H1 (cell line): ENCODE measurements around the gene CTIF. TPM values are rescaled to one million over a fixed set of nuclear protein-coding genes. Genes with fewer than 3 reads are reported as not detected.

Experiments used
- CTCF ChIA-PET: fragments of 300-600 bp; sonication (Branson Sonifier 250); formaldehyde crosslinking; loops from one replicate; lab custom pipeline; 2021; ENCODE audit not compliant: partially characterized antibody; lab: Charles Lee
- POLR2A ChIA-PET: fragments of 300-600 bp; sonication (Branson Sonifier 250); formaldehyde crosslinking; loops from one replicate; lab custom pipeline; 2021; ENCODE audit warnings: inconsistent platforms; ENCODE audit not compliant: partially characterized antibody; lab: Charles Lee
- DNase-seq, 2 experiments: peaks; one replicate each; pipeline versions ENCODE4 v3.0.0 to v3.0.0-alpha.2; 2010 to 2022; ENCODE audit warnings: low spot score in 2 of 2, low read depth in 1 of 2, mixed read lengths in 1 of 2
- FAIRE-seq: peaks from 2 replicates; lab custom pipeline; 2011; peaks lifted over from hg19 to GRCh38; lab: Jason Lieb, UNC
- H2AFZ ChIP-seq: 2 replicates; pipeline ENCODE4 v1.8.1; 2012; ENCODE audit warnings: low read length, inconsistent platforms
- H2AK5ac ChIP-seq: 2 replicates; pipeline ENCODE4 v1.6.1; 2013; ENCODE audit warnings: low read depth, low read length
- H2BK120ac ChIP-seq: replicated peaks from 2 replicates; pipeline ENCODE3; 2013; ENCODE audit warnings: low read depth, low read length, inconsistent platforms
- H2BK12ac ChIP-seq: 2 replicates; pipeline ENCODE4 v1.6.1; 2013; ENCODE audit warnings: low read depth, low read length
- H2BK15ac ChIP-seq: 2 replicates; pipeline ENCODE4 v1.6.1; 2013; ENCODE audit warnings: low read length
- H2BK20ac ChIP-seq: 2 replicates; pipeline ENCODE4 v1.6.1; 2013; ENCODE audit warnings: low read length
- H2BK5ac ChIP-seq: 2 replicates; pipeline ENCODE4 v1.6.1; 2013; ENCODE audit warnings: low read depth, low read length
- H3K14ac ChIP-seq: 2 replicates; pipeline ENCODE4 v1.6.1; 2013; ENCODE audit warnings: inconsistent platforms; ENCODE audit not compliant: insufficient read length
- H3K18ac ChIP-seq: 2 replicates; pipeline ENCODE4 v1.6.1; 2013; ENCODE audit warnings: low read length; ENCODE audit errors: extremely low read depth
- H3K23ac ChIP-seq: 2 replicates; pipeline ENCODE4 v1.6.1; 2013; ENCODE audit warnings: inconsistent platforms; ENCODE audit not compliant: insufficient read length
- H3K23me2 ChIP-seq: 2 replicates; pipeline ENCODE4 v1.6.1; 2013; ENCODE audit warnings: low read depth, low read length
- H3K27ac ChIP-seq: 2 replicates; pipeline ENCODE4 v1.6.1; 2011; ENCODE audit warnings: low read depth, low read length, inconsistent platforms
- H3K27me3 ChIP-seq, 4 experiments: replicated peaks in 1 of 4; 1 replicate in 1 of 4; 2 replicates in 3 of 4; pipeline versions ENCODE4 v1.6.1 to v1.8.1; 2011 to 2013; ENCODE audit warnings: low read length in 3 of 4, mild to moderate bottlenecking in 3 of 4, inconsistent platforms in 2 of 4, mixed read lengths in 2 of 4, moderate library complexity in 1 of 4; ENCODE audit not compliant: control insufficient read depth in 3 of 4, insufficient read depth in 3 of 4; ENCODE audit errors: extremely low read depth in 1 of 4
- H3K36me3 ChIP-seq, 4 experiments: 2 replicates each; pipeline versions ENCODE4 v1.6.1 to v1.8.1; 2011 to 2013; ENCODE audit warnings: mild to moderate bottlenecking in 4 of 4, low read length in 3 of 4, moderate library complexity in 2 of 4, control low read depth in 1 of 4, inconsistent platforms in 1 of 4; ENCODE audit not compliant: insufficient read depth in 4 of 4, control insufficient read depth in 2 of 4
- H3K4ac ChIP-seq: replicated peaks from 2 replicates; pipeline ENCODE3; 2013; ENCODE audit warnings: low read length, low read depth, mixed read lengths, inconsistent platforms; ENCODE audit not compliant: insufficient read length
- H3K4me1 ChIP-seq, 4 experiments: replicated peaks in 1 of 4; 1 replicate in 1 of 4; 2 replicates in 3 of 4; pipeline versions ENCODE4 v1.6.1 to v1.8.1; 2011 to 2013; ENCODE audit warnings: low read length in 3 of 4, inconsistent platforms in 2 of 4, mixed read lengths in 1 of 4; ENCODE audit not compliant: insufficient read depth in 4 of 4, control insufficient read depth in 3 of 4
- H3K4me2 ChIP-seq, 2 experiments: 2 replicates each; pipeline versions ENCODE4 v1.6.1 to v1.8.1; 2011 to 2013; ENCODE audit warnings: low read depth in 2 of 2, low read length in 2 of 2, control low read depth in 1 of 2, inconsistent platforms in 1 of 2, mild to moderate bottlenecking in 1 of 2; ENCODE audit not compliant: insufficient read depth in 1 of 2
- H3K4me3 ChIP-seq, 4 experiments: fragments of 200-600, 300-600 bp in 1 of 4; sonication (generic), shearing (Covaris generic), sonication (Bioruptor Twin) in 1 of 4; 2 replicates each; pipeline versions ENCODE4 v1.5.1 to v1.8.1; 2011 to 2016; ENCODE audit warnings: low read length in 4 of 4, low read depth in 3 of 4, control low read depth in 2 of 4, inconsistent platforms in 2 of 4, mild to moderate bottlenecking in 2 of 4, mixed read lengths in 1 of 4, moderate library complexity in 1 of 4; ENCODE audit not compliant: insufficient read depth in 2 of 4; ENCODE audit errors: extremely low read depth in 1 of 4
- H3K56ac ChIP-seq: replicated peaks from 2 replicates; pipeline ENCODE3; 2013; ENCODE audit warnings: low read depth, mild to moderate bottlenecking, mixed read lengths, low read length, inconsistent platforms; ENCODE audit not compliant: insufficient read length
- H3K79me1 ChIP-seq: 2 replicates; pipeline ENCODE4 v1.6.1; 2013; ENCODE audit warnings: low read depth, low read length, control low read depth
- H3K79me2 ChIP-seq, 2 experiments: 2 replicates each; pipeline versions ENCODE4 v1.6.1 to v1.8.1; 2012 to 2013; ENCODE audit warnings: low read length in 2 of 2, mild to moderate bottlenecking in 2 of 2, inconsistent platforms in 1 of 2; ENCODE audit not compliant: insufficient read depth in 2 of 2, control insufficient read depth in 1 of 2
- H3K9ac ChIP-seq, 4 experiments: replicated peaks in 1 of 4; 1 replicate in 1 of 4; 2 replicates in 3 of 4; pipeline versions ENCODE4 v1.6.1 to v1.8.1; 2011 to 2013; ENCODE audit warnings: low read depth in 3 of 4, low read length in 3 of 4, control low read depth in 2 of 4, mild to moderate bottlenecking in 2 of 4, moderate library complexity in 2 of 4, inconsistent platforms in 1 of 4; ENCODE audit errors: extremely low read depth in 1 of 4
- H3K9me3 ChIP-seq, 2 experiments: 2 replicates each; pipeline versions ENCODE4 v1.6.1 to v1.8.1; 2012 to 2013; ENCODE audit warnings: mild to moderate bottlenecking in 2 of 2, moderate library complexity in 2 of 2, control low read depth in 1 of 2, inconsistent platforms in 1 of 2, low read depth in 1 of 2, low read length in 1 of 2, mixed read lengths in 1 of 2; ENCODE audit not compliant: insufficient read depth in 2 of 2
- H4K20me1 ChIP-seq, 2 experiments: replicated peaks in 1 of 2; 2 replicates each; pipeline versions ENCODE3 to v1.8.1; 2011 to 2013; ENCODE audit warnings: inconsistent platforms in 2 of 2, low read length in 2 of 2, mild to moderate bottlenecking in 1 of 2; ENCODE audit not compliant: insufficient read depth in 2 of 2, control insufficient read depth in 1 of 2
- H4K5ac ChIP-seq: 2 replicates; pipeline ENCODE4 v1.6.1; 2013; ENCODE audit warnings: low read length, low read depth, mixed read lengths, inconsistent platforms; ENCODE audit not compliant: insufficient read length
- H4K8ac ChIP-seq: 2 replicates; pipeline ENCODE4 v1.8.0; 2013; ENCODE audit warnings: mild to moderate bottlenecking, moderate library complexity, low read length, inconsistent platforms; ENCODE audit not compliant: insufficient read depth; ENCODE audit errors: extremely low read depth
- H4K91ac ChIP-seq: replicated peaks from 2 replicates; pipeline ENCODE3; 2013; ENCODE audit warnings: low read length, mixed read lengths, inconsistent platforms; ENCODE audit not compliant: insufficient read length
- E2F6 ChIP-seq: IDR thresholded peaks from 2 replicates; pipeline ENCODE4 v1.6.1; 2012; ENCODE audit warnings: inconsistent platforms
- FOSL1 ChIP-seq: IDR thresholded peaks from 2 replicates; pipeline ENCODE4 v1.6.1; 2011; ENCODE audit warnings: mild to moderate bottlenecking, low read depth, low read length, moderate library complexity; ENCODE audit not compliant: insufficient read depth
- JUN ChIP-seq: IDR thresholded peaks from 2 replicates; pipeline ENCODE4 v1.6.1; 2011; ENCODE audit warnings: low read depth, mild to moderate bottlenecking, improper control_type of control experiment, low read length
- KDM4A ChIP-seq: IDR thresholded peaks from one replicate; pipeline ENCODE4 v1.7.1; 2012; ENCODE audit warnings: low read depth, mild to moderate bottlenecking, moderate library complexity, low read length, inconsistent platforms; ENCODE audit not compliant: severe bottlenecking
- SRF ChIP-seq: IDR thresholded peaks from 2 replicates; pipeline ENCODE4 v1.6.1; 2011; ENCODE audit warnings: mild to moderate bottlenecking, low read depth, low read length, moderate library complexity
- TCF12 ChIP-seq: IDR thresholded peaks from 2 replicates; pipeline ENCODE4 v1.6.1; 2011; ENCODE audit warnings: low read depth, mild to moderate bottlenecking, low read length
- WGBS, 2 experiments: shearing (Covaris generic) in 1 of 2; methylation state at CpG; one replicate each; pipeline versions ENCODE4 v1.1.6 to v1.1.7; 2013 to 2015; ENCODE audit warnings: low lambda C conversion rate in 2 of 2, mixed read lengths in 2 of 2, inconsistent platforms in 1 of 2, low coverage in 1 of 2, missing lambda C conversion rate in 1 of 2; ENCODE audit not compliant: insufficient replicate concordance in 2 of 2, insufficient coverage in 1 of 2, insufficient read length in 1 of 2; ENCODE audit errors: extremely low coverage in 1 of 2, missing lambda C conversion rate in 1 of 2; 5-methylcytosine and 5-hydroxymethylcytosine counted together
- polyA plus RNA-seq, 7 experiments: library from polyadenylated mRNA; depleted of rRNA in 3 of 7; stranded (reverse) in 5 of 7; unstranded in 2 of 7; fragments of >200 nt in 5 of 7; fragments of 200-250 nt in 2 of 7; gene quantifications; 1 replicate in 5 of 7; 2 replicates in 1 of 7; 4 replicates in 1 of 7; pipeline versions ENCODE4 v1.2.1 to v1.2.3, GENCODE V29; 2011 to 2013; ENCODE audit warnings: missing spikeins in 2 of 7, mixed read lengths in 2 of 7
- total RNA-seq: library from RNA; stranded (reverse); fragmentation: NEBNext Ultra II Directional; extraction: Animal tissue kit (Norgen Biotek cat#: 25700); gene quantifications from 2 replicates; pipeline ENCODE4 v1.2.1, GENCODE V29; 2021

Gene CTIF
- total and polyA plus RNA-seq, 2 of the 8 experiments (the other 6 are each of a cell fraction or from before 2014, with no cell fraction given): 9.0 to 17.8 TPM

- H3K9me3 ChIP-seq: no peaks in the 10 kb centered on the region
- CTCF ChIA-PET: interaction anchor here (1.0 to 1.9 kb wide), 2 partner anchors 44 to 289 kb away, joined by 3 to 4 read pairs; no protein-coding TSS in a partner anchor
- H4K20me1 ChIP-seq: no peaks in the 10 kb centered on the region
- POLR2A ChIA-PET: interaction anchor here (0.7 kb wide), 1 partner anchor 8 kb away, joined by 3 read pairs; no protein-coding TSS in a partner anchor
- no peak overlapping the region for H3K4ac ChIP-seq
- WGBS, 2 experiments: 81% methylated on average over 5 of the region's 5 CpGs; no CpG with 5 or more reads in 1 of the 2 experiments
- no peaks in the 10 kb centered on the region; a peak in 1 of 7 replicates for H3K4me1 ChIP-seq
- H3K27ac ChIP-seq: no peak overlapping the region
- no peaks in the 10 kb centered on the region for H3K36me3 ChIP-seq
- H2BK15ac ChIP-seq: no peak overlapping the region
- H3K56ac ChIP-seq: no peak overlapping the region
- TF ChIP-seq E2F6: no peak
- TF ChIP-seq TCF12: no peak
- no peak for TF ChIP-seq JUN
- TF ChIP-seq FOSL1: no peak
- no peak for TF ChIP-seq SRF
- no peak for TF ChIP-seq KDM4A
- TF ChIP-seq, all 59 proteins: peak for 0
- H3K27me3 ChIP-seq: no peaks in the 10 kb centered on the region
- no peak for FAIRE-seq
- no peak overlapping the region for H3K14ac ChIP-seq
- H4K91ac ChIP-seq: no peak overlapping the region
- H2BK120ac ChIP-seq: no peak overlapping the region
- no peak overlapping the region for H2AFZ ChIP-seq
- no peaks in the 10 kb centered on the region for H3K23me2 ChIP-seq
- H3K18ac ChIP-seq: no peak overlapping the region
- no peak overlapping the region for H2BK12ac ChIP-seq
- no peaks in the 10 kb centered on the region for H3K79me1 ChIP-seq
- H4K8ac ChIP-seq: no peak overlapping the region
- H3K9ac ChIP-seq: no peak overlapping the region
- H3K4me2 ChIP-seq: no peak overlapping the region
- H2AK5ac ChIP-seq: no peak overlapping the region
- H2BK5ac ChIP-seq: no peak overlapping the region
- no peaks in the 10 kb centered on the region for H3K79me2 ChIP-seq
- no peak overlapping the region for H3K4me3 ChIP-seq
- H4K5ac ChIP-seq: no peak overlapping the region
- DNase-seq: no peak
- no peak overlapping the region for H2BK20ac ChIP-seq
- H3K23ac ChIP-seq: no peak overlapping the region
These were observed 19.3 kb upstream of the CTIF start for GRCh38 chr18:48519431-48520100.
